Mesodermal cell (in vitro differentiated cells): ENCODE measurements around the gene GDF9.
A peak's percentile ranks its signal among the peaks of the same experiment; 100 is the strongest.
"Not testable (repeated sequence)": the region's sequence is repeated elsewhere in the genome, so short reads cannot be mapped to it uniquely, and the experiment has no call there.

Experiments used
- H3K27ac ChIP-seq: 2 replicates; pipeline ENCODE4 v1.7.0; 2013; ENCODE audit warnings: mild to moderate bottlenecking, low read depth, low read length, moderate library complexity; ENCODE audit not compliant: severe bottlenecking
- H3K36me3 ChIP-seq: 2 replicates; pipeline ENCODE4 v1.7.1; 2013; ENCODE audit warnings: mild to moderate bottlenecking, low read length, moderate library complexity; ENCODE audit not compliant: control insufficient read depth, insufficient read depth
- H3K4me1 ChIP-seq: one replicate; pipeline ENCODE4 v1.7.1; 2013; ENCODE audit warnings: mild to moderate bottlenecking, low read length; ENCODE audit not compliant: insufficient read depth, control insufficient read depth, poor library complexity, severe bottlenecking
- H3K4me3 ChIP-seq: 2 replicates; pipeline ENCODE4 v1.7.0; 2013; ENCODE audit warnings: low read length, control low read depth, mild to moderate bottlenecking; ENCODE audit not compliant: insufficient read depth, poor library complexity, severe bottlenecking; ENCODE audit errors: extremely low read depth
- H3K9me3 ChIP-seq: 2 replicates; pipeline ENCODE4 v1.7.1; 2013; ENCODE audit warnings: mild to moderate bottlenecking, low read length, moderate library complexity; ENCODE audit not compliant: control insufficient read depth
- WGBS, 2 experiments: methylation state at CpG; one replicate each; pipeline ENCODE4 v1.1.5; 2013; ENCODE audit warnings: missing lambda C conversion rate in 2 of 2; ENCODE audit not compliant: insufficient coverage in 2 of 2; 5-methylcytosine and 5-hydroxymethylcytosine counted together

GDF9 gene

GRCh38 chr5:132854992-132855391 is 11.3 kb downstream of the GDF9 start:
- 96 to 100% methylated on average over 1 to 5 of the region's 5 CpGs for WGBS, 2 experiments
- H3K36me3 ChIP-seq, H3K4me3 ChIP-seq: not testable (repeated sequence)

GRCh38 chr5:132854301-132854700 is 12.0 kb downstream of the GDF9 start:
- H3K9me3 ChIP-seq, result no peaks in the 10 kb centered on the region
- H3K36me3 ChIP-seq, result no peaks in the 10 kb centered on the region
- no peak overlapping the region for H3K4me3 ChIP-seq
- WGBS, 2 experiments, result 34 to 46% methylated on average over 2 to 3 of the region's 3 CpGs
- no peaks in the 10 kb centered on the region for H3K4me1 ChIP-seq
- no peak overlapping the region for H3K27ac ChIP-seq

More at GRCh38 chr5:132854992-132855391, 11.3 kb downstream of the GDF9 start:
- not testable (repeated sequence) for H3K4me1 ChIP-seq, H3K9me3 ChIP-seq, H3K27ac ChIP-seq

- Histone ChIP-seq H3K27ac (no peak overlapping the region), H3K4me1 (no peaks in the 10 kb centered on the region), H3K4me3 (no peak overlapping the region), H3K9me3 (no peaks in the 10 kb centered on the region), H3K36me3 (no peaks in the 10 kb centered on the region)
- no CpG with 5 or more reads among the region's 1 CpG for WGBS, 2 experiments
Measured at GRCh38 chr5:132853790-132854189, 12.5 kb downstream of the GDF9 start.

GRCh38 chr5:132853323-132853722 is 12.9 kb downstream of the GDF9 start:
- 93 to 94% methylated on average over 2 of the region's 3 CpGs for WGBS, 2 experiments
- H3K4me3 ChIP-seq, result no peak overlapping the region
- H3K36me3 ChIP-seq, result no peaks in the 10 kb centered on the region
- H3K27ac ChIP-seq, result no peak overlapping the region
- H3K9me3 ChIP-seq, result no peaks in the 10 kb centered on the region
- H3K4me1 ChIP-seq, result no peaks in the 10 kb centered on the region

- WGBS, 2 experiments, result 82 to 100% methylated on average over 1 of the region's 2 CpGs
- H3K4me3 ChIP-seq, result no peak overlapping the region
- H3K27ac ChIP-seq, result no peak overlapping the region
- no peaks in the 10 kb centered on the region for H3K4me1 ChIP-seq
- H3K9me3 ChIP-seq, result no peaks in the 10 kb centered on the region
- no peaks in the 10 kb centered on the region for H3K36me3 ChIP-seq
Measured at GRCh38 chr5:132850066-132850465, 16.2 kb downstream of the GDF9 start.

GRCh38 chr5:132849347-132849746 is 16.9 kb downstream of the GDF9 start:
- Histone ChIP-seq H3K4me1 (no peaks in the 10 kb centered on the region), H3K36me3 (no peaks in the 10 kb centered on the region), H3K4me3 (no peak overlapping the region), H3K9me3 (no peaks in the 10 kb centered on the region), H3K27ac (no peak overlapping the region)
- WGBS, 2 experiments, result 67% methylated on average over 1 of the region's 1 CpG; no CpG with 5 or more reads in 1 of the 2 experiments

GRCh38 chr5:132848270-132848669 is 18.0 kb downstream of the GDF9 start:
- WGBS, 2 experiments, result 85 to 98% methylated on average over 2 to 7 of the region's 8 CpGs
- no peaks in the 10 kb centered on the region for H3K9me3 ChIP-seq
- H3K4me1 ChIP-seq, result no peaks in the 10 kb centered on the region
- no peaks in the 10 kb centered on the region for H3K36me3 ChIP-seq
- H3K4me3 ChIP-seq, result no peak overlapping the region
- H3K27ac ChIP-seq, result no peak overlapping the region

GRCh38 chr5:132841305-132841704 is 25.0 kb downstream of the GDF9 start:
- no peak overlapping the region for H3K27ac ChIP-seq
- H3K9me3 ChIP-seq, result no peaks in the 10 kb centered on the region
- peaks cover 4% of the 10 kb centered on the region for H3K4me1 ChIP-seq
- H3K36me3 ChIP-seq, result no peaks in the 10 kb centered on the region
- no peak overlapping the region for H3K4me3 ChIP-seq
- WGBS, 2 experiments, result 88 to 93% methylated on average over 4 of the region's 4 CpGs

- Histone ChIP-seq H3K9me3 (no peaks in the 10 kb centered on the region), H3K36me3 (no peaks in the 10 kb centered on the region), H3K4me3 (no peak overlapping the region), H3K27ac (no peak overlapping the region), H3K4me1 (peaks cover 4% of the 10 kb centered on the region)
- WGBS, 2 experiments, result 75% methylated on average over 1 of the region's 1 CpG; no CpG with 5 or more reads in 1 of the 2 experiments
Measured at GRCh38 chr5:132840896-132841295, 25.4 kb downstream of the GDF9 start.

- no peaks in the 10 kb centered on the region for H3K9me3 ChIP-seq
- H3K36me3 ChIP-seq, result no peaks in the 10 kb centered on the region
- peak overlapping the region; percentile 75 for H3K27ac ChIP-seq
- WGBS, 2 experiments, result 76 to 92% methylated on average over 2 of the region's 3 CpGs
- H3K4me3 ChIP-seq, result no peak overlapping the region
- H3K4me1 ChIP-seq, result peaks cover 4% of the 10 kb centered on the region
Measured at GRCh38 chr5:132840313-132840712, 26.0 kb downstream of the GDF9 start.

- H3K27ac ChIP-seq, result peak overlapping the region; percentile 75
- peaks cover 4% of the 10 kb centered on the region for H3K4me1 ChIP-seq
- WGBS, 2 experiments, result 86 to 87% methylated on average over 5 to 6 of the region's 8 CpGs
- no peak overlapping the region for H3K4me3 ChIP-seq
- H3K9me3 ChIP-seq, result no peaks in the 10 kb centered on the region
- H3K36me3 ChIP-seq, result no peaks in the 10 kb centered on the region
Measured at GRCh38 chr5:132839426-132840301, 26.6 kb downstream of the GDF9 start.
